ENCODE measurements around the gene LGALS4.
"Not testable (repeated sequence)": the region's sequence is repeated elsewhere in the genome, so short reads cannot be mapped to it uniquely, and the experiment has no call there.

The LGALS4 gene

DNA sequence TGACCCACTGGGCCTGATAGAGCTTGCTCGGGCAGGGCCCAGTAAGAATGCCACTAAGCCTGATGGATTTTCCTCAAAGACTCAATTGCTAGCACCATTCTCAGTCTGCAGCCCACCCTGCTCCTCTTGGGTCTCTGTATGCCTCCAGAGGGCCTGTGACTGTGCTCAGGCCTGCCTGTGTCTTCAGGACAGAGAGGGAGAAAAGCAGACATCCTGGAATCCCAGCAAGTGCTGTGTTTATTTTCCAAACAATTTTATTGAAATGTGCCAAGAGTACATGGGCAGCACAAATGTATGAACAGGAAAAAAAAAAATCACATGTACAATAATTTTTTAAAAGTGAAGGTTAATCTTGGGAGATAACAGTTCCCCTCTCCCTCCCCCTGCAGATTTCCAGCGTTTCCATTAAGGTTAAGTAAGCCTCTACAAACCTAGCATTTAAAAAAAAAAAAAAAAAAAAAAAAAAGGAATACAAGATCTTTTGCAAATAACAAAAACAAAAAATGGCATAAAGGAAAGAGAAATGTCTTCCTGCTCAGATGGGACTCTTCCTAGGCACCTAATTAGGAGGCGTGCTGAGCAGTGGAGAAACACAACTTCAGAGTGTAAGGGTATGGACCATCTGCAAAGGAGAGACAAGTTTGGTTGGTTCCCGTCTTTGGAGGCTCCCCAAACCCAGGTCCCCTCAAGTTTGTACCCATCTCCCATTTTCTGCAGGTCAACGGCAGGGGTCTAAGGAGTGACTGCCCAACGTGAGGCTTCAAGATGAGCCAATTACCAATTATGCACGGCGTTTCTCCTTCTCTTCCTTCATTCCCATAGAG, 23.6 kb upstream of the LGALS4 start:
- ChIA-PET POLR2A (ENCODE audit: low non-redundant PET) (interaction anchor here (0.7 kb wide), 1 partner anchor 161 kb away, joined by 4 read pairs; no protein-coding TSS in a partner anchor), CTCF (interaction anchor here (1.5 kb wide), 1 partner anchor 200 kb away, joined by 3 read pairs; no protein-coding TSS in a partner anchor)
- DNase-seq (ENCODE audit: low spot score) = no peak
- H3K27ac ChIP-seq = peak overlapping the region; percentile 91
- TF ChIP-seq, protein P1, sequence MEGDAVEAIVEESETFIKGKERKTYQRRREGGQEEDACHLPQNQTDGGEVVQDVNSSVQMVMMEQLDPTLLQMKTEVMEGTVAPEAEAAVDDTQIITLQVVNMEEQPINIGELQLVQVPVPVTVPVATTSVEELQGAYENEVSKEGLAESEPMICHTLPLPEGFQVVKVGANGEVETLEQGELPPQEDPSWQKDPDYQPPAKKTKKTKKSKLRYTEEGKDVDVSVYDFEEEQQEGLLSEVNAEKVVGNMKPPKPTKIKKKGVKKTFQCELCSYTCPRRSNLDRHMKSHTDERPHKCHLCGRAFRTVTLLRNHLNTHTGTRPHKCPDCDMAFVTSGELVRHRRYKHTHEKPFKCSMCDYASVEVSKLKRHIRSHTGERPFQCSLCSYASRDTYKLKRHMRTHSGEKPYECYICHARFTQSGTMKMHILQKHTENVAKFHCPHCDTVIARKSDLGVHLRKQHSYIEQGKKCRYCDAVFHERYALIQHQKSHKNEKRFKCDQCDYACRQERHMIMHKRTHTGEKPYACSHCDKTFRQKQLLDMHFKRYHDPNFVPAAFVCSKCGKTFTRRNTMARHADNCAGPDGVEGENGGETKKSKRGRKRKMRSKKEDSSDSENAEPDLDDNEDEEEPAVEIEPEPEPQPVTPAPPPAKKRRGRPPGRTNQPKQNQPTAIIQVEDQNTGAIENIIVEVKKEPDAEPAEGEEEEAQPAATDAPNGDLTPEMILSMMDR (conservative IDR thresholded peaks at IDR 0.05; ENCODE audit: low read depth) = no peak

DNA sequence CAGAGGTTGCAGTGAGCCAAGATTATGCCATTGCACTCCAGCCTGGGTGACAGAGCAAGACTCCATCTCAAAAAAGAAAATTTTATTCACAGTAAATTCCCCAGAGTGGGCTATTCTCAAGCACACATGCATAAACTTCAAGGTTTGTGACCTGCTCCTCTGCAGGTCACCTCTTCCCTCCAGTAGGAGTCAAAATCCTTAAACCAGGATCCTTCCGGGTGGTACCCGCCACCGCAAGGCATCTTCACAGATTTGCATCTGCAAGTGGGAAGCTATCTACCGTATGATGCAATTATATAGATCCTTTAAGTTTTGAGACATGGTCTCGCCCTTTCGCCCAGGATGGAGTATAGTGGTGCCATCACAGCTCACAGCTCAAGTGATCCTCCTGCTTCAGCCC, 21.8 kb upstream of the LGALS4 start:
- POLR2A ChIA-PET (ENCODE audit: low non-redundant PET) = no interaction called here
- peak overlapping the region; percentile 91 for H3K27ac ChIP-seq
- TF ChIP-seq, protein P1 (conservative IDR thresholded peaks at IDR 0.05; ENCODE audit: low read depth) = no peak
- DNase-seq (ENCODE audit: low spot score) = no peak
- CTCF ChIA-PET = no interaction called here

DNA sequence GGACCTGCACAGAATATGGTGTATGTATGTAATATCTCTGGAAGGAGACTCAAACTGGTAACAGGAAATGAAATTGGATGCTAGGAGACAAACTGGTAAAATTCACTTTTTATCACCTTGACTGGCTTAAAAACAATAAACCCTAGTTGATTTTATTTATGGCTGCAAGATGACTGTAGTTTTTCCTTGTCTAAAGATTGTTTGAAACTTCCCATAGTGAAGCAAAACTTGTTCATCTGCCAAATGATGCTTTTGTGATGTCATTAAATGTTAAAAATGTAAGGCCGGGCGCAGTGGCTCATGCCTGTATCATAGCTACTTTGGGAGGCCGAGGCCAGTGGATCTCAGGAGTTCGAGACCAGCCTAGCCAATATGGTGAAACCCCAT, 21.4 kb upstream of the LGALS4 start:
- ChIA-PET CTCF (no interaction called here), POLR2A (ENCODE audit: low non-redundant PET) (no interaction called here)
- no peak for DNase-seq (ENCODE audit: low spot score)
- peak overlapping the region; percentile 91 for H3K27ac ChIP-seq
- TF ChIP-seq, protein P1 (conservative IDR thresholded peaks at IDR 0.05; ENCODE audit: low read depth) = no peak

DNA sequence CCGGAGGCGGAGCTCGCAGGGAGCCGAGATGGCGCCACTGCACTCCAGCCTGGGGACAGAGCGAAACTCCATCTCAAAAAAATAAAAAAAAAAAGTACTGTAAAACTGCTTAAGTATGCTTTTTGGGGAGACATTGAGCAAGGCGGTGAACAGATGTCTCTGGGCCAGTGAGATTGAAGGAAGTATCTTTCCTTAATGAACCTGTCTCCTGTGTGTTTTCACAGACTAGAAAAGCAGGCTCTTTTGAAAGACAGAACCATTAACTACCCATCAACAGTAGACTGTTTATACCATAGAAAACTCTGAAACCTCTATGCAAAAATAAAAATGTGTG, 20.3 kb upstream of the LGALS4 start:
- CTCF ChIA-PET = no interaction called here
- peak overlapping the region; percentile 91 for H3K27ac ChIP-seq
- POLR2A ChIA-PET (ENCODE audit: low non-redundant PET) = interaction anchor here (0.6 kb wide), 1 partner anchor 97 kb away, joined by 4 read pairs; no protein-coding TSS in a partner anchor
- TF ChIP-seq, protein P1 (conservative IDR thresholded peaks at IDR 0.05; ENCODE audit: low read depth) = no peak
- no peak for DNase-seq (ENCODE audit: low spot score)

DNA sequence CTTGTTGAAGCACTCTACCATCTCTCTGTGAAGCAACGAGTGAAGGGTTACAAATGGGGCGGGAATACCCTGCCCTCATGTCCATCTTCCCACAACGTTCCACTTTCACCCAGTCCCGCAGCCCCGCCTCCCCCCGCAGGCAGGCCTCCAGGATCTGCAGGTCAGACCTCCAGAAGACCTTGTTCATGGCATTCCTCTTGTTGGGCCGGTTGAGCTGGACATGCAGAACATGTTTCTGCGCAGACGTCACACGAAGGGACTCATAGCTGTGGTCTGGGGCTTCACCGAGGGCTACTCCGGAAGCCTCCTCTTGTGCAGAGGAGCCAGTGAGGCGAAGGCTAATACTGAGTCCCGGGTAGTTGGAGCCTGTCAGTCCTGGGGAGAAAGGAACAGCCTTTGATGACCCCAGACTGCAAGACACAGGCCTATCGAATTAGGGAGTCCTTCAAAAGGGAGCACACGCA, 18.4 kb upstream of the LGALS4 start:
- H3K27ac ChIP-seq = peak overlapping the region; percentile 91
- POLR2A ChIA-PET (ENCODE audit: low non-redundant PET) = interaction anchor here (0.7 kb wide), 1 partner anchor 20 kb away, joined by 3 read pairs; no protein-coding TSS in a partner anchor
- DNase-seq (ENCODE audit: low spot score) = peak; percentile 65
- TF ChIP-seq, protein P1 (conservative IDR thresholded peaks at IDR 0.05; ENCODE audit: low read depth) = no peak
- CTCF ChIA-PET = interaction anchor here (0.6 to 1.2 kb wide), 2 partner anchors 62 to 932 kb away, joined by 3 to 6 read pairs; no protein-coding TSS in a partner anchor

DNA sequence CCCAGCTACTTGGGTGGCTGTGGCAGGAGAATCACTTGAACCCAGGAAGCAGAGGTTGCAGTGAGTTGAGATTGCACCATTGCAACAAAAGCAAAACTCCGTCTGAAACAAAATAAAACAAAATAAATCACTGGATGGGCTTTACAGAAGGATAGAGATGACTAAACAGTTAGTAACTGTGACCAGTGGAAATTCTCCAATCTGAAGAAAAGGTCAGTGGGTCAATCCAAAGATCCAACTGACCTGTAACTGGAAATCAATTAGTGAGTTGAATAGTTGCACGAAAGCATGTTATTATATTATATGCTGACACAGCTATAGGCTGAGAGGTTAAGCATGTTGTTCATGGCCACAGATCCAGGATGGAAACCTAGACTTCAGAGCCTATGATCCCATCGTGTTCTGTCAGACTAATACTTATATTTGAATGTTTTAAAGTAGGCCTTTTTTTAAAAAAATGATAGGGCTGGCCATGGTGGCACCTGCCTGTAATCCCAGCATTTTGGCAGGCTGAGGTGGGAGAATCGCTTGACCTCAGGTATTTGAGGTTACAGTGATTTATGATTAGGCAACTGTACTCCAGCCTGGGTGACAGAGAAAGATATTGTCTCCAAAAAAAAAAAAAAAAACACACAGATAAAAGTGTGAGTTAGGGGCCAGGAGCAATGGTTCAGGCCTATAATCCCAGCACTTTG, 17.4 kb upstream of the LGALS4 start:
- DNase-seq (ENCODE audit: low spot score) = no peak
- TF ChIP-seq, protein P1 (conservative IDR thresholded peaks at IDR 0.05; ENCODE audit: low read depth) = no peak
- ChIA-PET POLR2A (ENCODE audit: low non-redundant PET) (no interaction called here), CTCF (interaction anchor here (0.5 kb wide), 1 partner anchor 12 kb away, joined by 6 read pairs; no protein-coding TSS in a partner anchor)
- H3K27ac ChIP-seq = peak overlapping the region; percentile 91

DNA sequence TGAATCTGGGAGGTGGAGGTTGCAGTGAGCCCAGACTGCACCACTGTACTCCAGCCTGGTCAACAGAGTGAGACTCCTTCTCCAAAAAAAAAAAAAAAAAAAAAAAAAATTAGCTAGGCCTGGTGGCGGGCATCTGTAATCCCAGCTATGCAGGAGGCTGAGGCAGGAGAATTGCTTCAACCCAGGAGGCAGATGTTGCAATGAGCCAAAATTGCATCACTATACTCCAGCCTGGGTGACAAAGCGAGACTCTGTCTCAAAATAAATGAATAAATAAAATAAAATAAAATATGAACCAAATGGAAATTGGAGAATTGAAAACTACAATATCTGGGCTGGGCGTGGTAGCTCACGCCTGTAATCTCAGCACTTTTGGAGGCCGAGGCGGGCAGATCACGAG, 16.5 kb upstream of the LGALS4 start:
- peak overlapping the region; percentile 23 for H3K27ac ChIP-seq
- CTCF ChIA-PET = interaction anchor here (0.6 kb wide), 1 partner anchor 30 kb away, joined by 3 read pairs; no protein-coding TSS in a partner anchor
- POLR2A ChIA-PET (ENCODE audit: low non-redundant PET); DNase-seq (ENCODE audit: low spot score): not testable (repeated sequence)
